A549 (cell line): Measurements from ENCODE around the gene MED22. TPM values are rescaled to one million over a fixed set of nuclear protein-coding genes. Genes with fewer than 3 reads are reported as not detected.

ENCODE experiments used
- ATAC-seq, 2 experiments: fragments of 200-7000 bp in 1 of 2; fragments of >200 bp in 1 of 2; cut with Nextera tagmentation in 1 of 2; cut with Tn5 transposase in 1 of 2; 3 replicates each; pipeline versions ENCODE4 v1.8.0 to v1.9.1; 2018 to 2020; ENCODE audit warnings: mild to moderate bottlenecking in 1 of 2, moderate library complexity in 1 of 2
- CTCF ChIA-PET: fragments of 300-600 bp; sonication (Branson Sonifier 250); formaldehyde crosslinking; extraction: SDS; loops from one replicate; lab custom pipeline; 2021; ENCODE audit warnings: antibody characterized with exemption, inconsistent platforms; lab: Yijun Ruan, JAX
- POLR2A ChIA-PET: fragments of 350-600 bp; formaldehyde crosslinking; extraction: SDS; loops from one replicate; lab custom pipeline; 2021; ENCODE audit warnings: antibody characterized with exemption, inconsistent platforms; lab: Yijun Ruan, JAX
- DNase-seq, 2 experiments: peaks; one replicate each; pipeline versions ENCODE4 v3.0.0 to v3.0.0-alpha.2; 2011 to 2016; ENCODE audit warnings: low read depth in 1 of 2, low spot score in 1 of 2
- FAIRE-seq: peaks from 2 replicates; lab custom pipeline; 2011; peaks lifted over from hg19 to GRCh38; lab: Jason Lieb, UNC
- H3K27ac ChIP-seq, 2 experiments: fragments of >200 bp; sonication (Bioruptor Twin); formaldehyde crosslinking; 3 replicates each; pipeline ENCODE4 v1.5.1; 2016 to 2017
- H3K4me1 ChIP-seq: fragments of >200 bp; sonication (Bioruptor Twin); formaldehyde crosslinking; 3 replicates; pipeline ENCODE4 v1.6.1; 2016
- H3K4me2 ChIP-seq: fragments of >200 bp; sonication (Bioruptor Twin); formaldehyde crosslinking; 3 replicates; pipeline ENCODE4 v1.6.1; 2016
- H3K4me3 ChIP-seq: fragments of >200 bp; sonication (Bioruptor Twin); formaldehyde crosslinking; 3 replicates; pipeline ENCODE4 v1.5.1; 2016
- H3K9me3 ChIP-seq: fragments of >200 bp; sonication (Bioruptor Twin); formaldehyde crosslinking; 3 replicates; pipeline ENCODE4 v1.6.1; 2016
- CBX2 ChIP-seq: fragments of 200-600 bp; sonication (generic); IDR thresholded peaks from 2 replicates; pipeline ENCODE4 v1.6.1; 2016; ENCODE audit warnings: low read depth, mild to moderate bottlenecking, borderline replicate concordance
- CHD4 ChIP-seq: fragments of 200-600 bp; sonication (generic); IDR thresholded peaks from 2 replicates; pipeline ENCODE4 v1.6.1; 2016; ENCODE audit warnings: antibody characterized with exemption, mild to moderate bottlenecking, borderline replicate concordance
- CTCF ChIP-seq: fragments of >200 bp; sonication (Bioruptor Twin); formaldehyde crosslinking; IDR thresholded peaks from 3 replicates; pipeline ENCODE4 v1.5.1; 2016
- E2F6 ChIP-seq: IDR thresholded peaks from 2 replicates; pipeline ENCODE4 v1.6.1; 2012; ENCODE audit warnings: low read depth, borderline replicate concordance
- EHMT2 ChIP-seq: fragments of 200-600 bp; sonication (generic); IDR thresholded peaks from 2 replicates; pipeline ENCODE4 v1.6.1; 2016; ENCODE audit warnings: antibody characterized with exemption, low read depth, mild to moderate bottlenecking, moderate library complexity
- EP300 ChIP-seq, 2 experiments: fragments of >200 bp; sonication (Bioruptor Twin); formaldehyde crosslinking; IDR thresholded peaks; 2 replicates in 1 of 2; 3 replicates in 1 of 2; pipeline ENCODE4 v1.6.1; 2016 to 2017
- FOSL2 ChIP-seq, 2 experiments: fragments of 450-650 bp in 1 of 2; fragments of >200 bp in 1 of 2; sonication (Bioruptor Twin) in 1 of 2; formaldehyde crosslinking; IDR thresholded peaks; 2 replicates each; pipeline versions ENCODE4 v1.5.0 to v1.6.1; 2016 to 2020; ENCODE audit warnings: mild to moderate bottlenecking in 1 of 2, moderate library complexity in 1 of 2
- HDAC2 ChIP-seq: fragments of 200-600 bp; sonication (generic); IDR thresholded peaks from 2 replicates; pipeline ENCODE4 v1.6.1; 2016
- HES2 ChIP-seq: fragments of >200 bp; sonication (Bioruptor Twin); formaldehyde crosslinking; IDR thresholded peaks from 2 replicates; pipeline ENCODE4 v1.6.1; 2016
- HMGXB4 ChIP-seq: fragments of 250-450 bp; sonication (Bioruptor Pico); IDR thresholded peaks from 2 replicates; pipeline ENCODE4 v1.5.0; 2021; ENCODE audit warnings: mild to moderate bottlenecking, moderate library complexity, borderline replicate concordance
- HOXA7 ChIP-seq: fragments of 250-450 bp; sonication (Bioruptor Pico); IDR thresholded peaks from 2 replicates; pipeline ENCODE4 v1.5.0; 2020; ENCODE audit warnings: mild to moderate bottlenecking, moderate library complexity
- HOXB5 ChIP-seq: fragments of 250-450 bp; sonication (Bioruptor Pico); IDR thresholded peaks from 2 replicates; pipeline ENCODE4 v1.5.0; 2020; ENCODE audit warnings: mild to moderate bottlenecking, moderate library complexity
- JUNB ChIP-seq: fragments of >200 bp; sonication (Bioruptor Twin); formaldehyde crosslinking; IDR thresholded peaks from 2 replicates; pipeline ENCODE4 v1.6.1; 2016
- KDM5A ChIP-seq: fragments of 200-600 bp; sonication (generic); IDR thresholded peaks from 2 replicates; pipeline ENCODE4 v1.6.1; 2016; ENCODE audit warnings: antibody characterized with exemption, mild to moderate bottlenecking
- MAFK ChIP-seq: fragments of 450-650 bp; IDR thresholded peaks from 2 replicates; pipeline ENCODE4 v1.6.1; 2014; ENCODE audit not compliant: partially characterized antibody
- MAX ChIP-seq: IDR thresholded peaks from 2 replicates; pipeline ENCODE4 v1.6.1; 2012
- NFE2L2 ChIP-seq: fragments of 150-350 bp; conservative IDR thresholded peaks from 2 replicates; pipeline ENCODE4 v1.6.1; 2014; ENCODE audit warnings: low read length
- NR3C1 ChIP-seq: fragments of >200 bp; sonication (Bioruptor Twin); formaldehyde crosslinking; IDR thresholded peaks from 3 replicates; pipeline ENCODE4 v1.6.1; 2017
- PBX3 ChIP-seq: IDR thresholded peaks from 2 replicates; pipeline ENCODE4 v1.6.1; 2012
- PHF8 ChIP-seq: fragments of 200-600 bp; sonication (generic); IDR thresholded peaks from 2 replicates; pipeline ENCODE4 v1.6.1; 2016; ENCODE audit warnings: low read depth, mild to moderate bottlenecking, antibody characterized with exemption, moderate library complexity, borderline replicate concordance
- POLR2AphosphoS2 ChIP-seq: conservative IDR thresholded peaks from 2 replicates; pipeline ENCODE4 v1.6.1; 2012; ENCODE audit warnings: low read length, improper control_type of control experiment, inconsistent platforms
- REST ChIP-seq: fragments of 200-600 bp; sonication (generic); IDR thresholded peaks from 2 replicates; pipeline ENCODE4 v1.6.1; 2016; ENCODE audit warnings: antibody characterized with exemption, mild to moderate bottlenecking, moderate library complexity
- RFX5 ChIP-seq: fragments of 450-650 bp; IDR thresholded peaks from 2 replicates; pipeline ENCODE4 v1.7.1; 2014; ENCODE audit warnings: antibody characterized with exemption, mild to moderate bottlenecking, moderate library complexity
- SREBF2 ChIP-seq: fragments of 450-650 bp; IDR thresholded peaks from 2 replicates; pipeline ENCODE4 v1.6.1; 2014; ENCODE audit warnings: mild to moderate bottlenecking, moderate library complexity
- TFCP2L1 ChIP-seq: fragments of 250-450 bp; sonication (Bioruptor Pico); IDR thresholded peaks from 2 replicates; pipeline ENCODE4 v1.5.0; 2021; ENCODE audit warnings: mild to moderate bottlenecking
- WGBS: methylation state at CpG from one replicate; pipeline ENCODE4 v1.1.6; 2017; ENCODE audit errors: missing lambda C conversion rate; 5-methylcytosine and 5-hydroxymethylcytosine counted together
- polyA plus RNA-seq, 4 experiments: library from polyadenylated mRNA; depleted of rRNA in 3 of 4; stranded (reverse); fragments of >200 nt; fragmentation: RNase III in 1 of 4; extraction: RNeasy Plus Mini Kit Qiagen cat#74134 plus additional on column Dnase treatment in 1 of 4; gene quantifications; 2 replicates in 3 of 4; 3 replicates in 1 of 4; pipeline ENCODE4 v1.2.3, GENCODE V29; 2011 to 2017

The MED22 gene
- polyA plus RNA-seq, 2 of the 4 experiments (the other 2 are of a cell fraction): 15.7 to 22.0 TPM

- DNase-seq (no peak), FAIRE-seq (no peak), ATAC-seq (no peak)
- CTCF ChIA-PET: interaction anchor here (1.0 to 3.2 kb wide), 2 partner anchors 9 to 26 kb away, joined by 3 to 16 read pairs; no protein-coding TSS in a partner anchor
- Histone ChIP-seq H3K4me1 (peaks cover 10% of the 10 kb centered on the region; the same call in 1 of the 3 replicates), H3K9me3 (no peaks in the 10 kb centered on the region), H3K4me2 (no peak overlapping the region), H3K4me3 (no peak overlapping the region), H3K27ac (no peak overlapping the region)
- TF ChIP-seq FOSL2 (IDR thresholded peaks at IDR 0.05) (no peak), FOSL2 (CRISPR knock-in tag; IDR thresholded peaks at IDR 0.05) (no peak), TFCP2L1 (CRISPR knock-in tag) (no peak), HOXB5 (CRISPR knock-in tag) (no peak), NFE2L2 (no peak), PHF8 (no peak), SREBF2 (no peak)
- POLR2A ChIA-PET: no interaction called here
- WGBS: 87% methylated on average over 10 of the region's 10 CpGs
Observed at GRCh38 chr9:133367778-133368177, 19.8 kb upstream of the MED22 start.

GRCh38 chr9:133367221-133367620 is 19.3 kb upstream of the MED22 start:
- CTCF ChIA-PET: interaction anchor here (1.0 to 3.2 kb wide), 4 partner anchors 9 to 26 kb away, joined by 3 to 16 read pairs (median 4); no protein-coding TSS in a partner anchor
- FAIRE-seq: no peak

GRCh38 chr9:133366435-133366834 is 18.5 kb upstream of the MED22 start:
- H3K27ac ChIP-seq: no peak overlapping the region
- ATAC-seq: no peak
- H3K4me1 ChIP-seq: peaks cover 10% of the 10 kb centered on the region; the same call in 1 of the 3 replicates
- H3K4me2 ChIP-seq: no peak overlapping the region
- no peak overlapping the region for H3K4me3 ChIP-seq
- H3K9me3 ChIP-seq: no peaks in the 10 kb centered on the region
- POLR2A ChIA-PET: interaction anchor here (1.1 kb wide), 1 partner anchor 15 kb away, joined by 3 read pairs; no protein-coding TSS in a partner anchor
- DNase-seq: no peak
- 96% methylated on average over 5 of the region's 11 CpGs for WGBS
- CTCF ChIA-PET: interaction anchor here (0.6 to 3.2 kb wide), 7 partner anchors 8 to 234 kb away, joined by 3 to 16 read pairs (median 5); no protein-coding TSS in a partner anchor
- FAIRE-seq: no peak
- no peak for TF ChIP-seq CHD4
- TF ChIP-seq POLR2AphosphoS2: no peak
- no peak for TF ChIP-seq JUNB
- TF ChIP-seq HDAC2: no peak
- no peak for TF ChIP-seq HOXA7 (CRISPR knock-in tag)
- TF ChIP-seq PBX3: no peak
- no peak for TF ChIP-seq EP300 (IDR thresholded peaks at IDR 0.05)
- no peak for TF ChIP-seq E2F6
- TF ChIP-seq CTCF: no peak
- TF ChIP-seq SREBF2: no peak
- TF ChIP-seq HMGXB4 (CRISPR knock-in tag): no peak
- no peak for TF ChIP-seq NR3C1
- no peak for TF ChIP-seq KDM5A
- TF ChIP-seq REST: no peak

More at GRCh38 chr9:133367221-133367620, 19.3 kb upstream of the MED22 start:
- Histone ChIP-seq H3K4me3 (no peak overlapping the region), H3K27ac (no peak overlapping the region), H3K4me2 (no peak overlapping the region), H3K9me3 (no peaks in the 10 kb centered on the region), H3K4me1 (peaks cover 10% of the 10 kb centered on the region; the same call in 1 of the 3 replicates)
- ATAC-seq (no peak), DNase-seq (no peak)
- no peak for TF ChIP-seq MAFK
- no peak for TF ChIP-seq TFCP2L1 (CRISPR knock-in tag)
- TF ChIP-seq PHF8: no peak
- no peak for TF ChIP-seq EHMT2
- TF ChIP-seq MAX: no peak
- no peak for TF ChIP-seq NFE2L2
- TF ChIP-seq CBX2: no peak
- TF ChIP-seq HES2: no peak
- no peak for TF ChIP-seq RFX5
- POLR2A ChIA-PET: no interaction called here
- whole genome bisulfite sequencing: 98% methylated on average over 19 of the region's 22 CpGs
